Neural cell (in vitro differentiated cells): ENCODE measurements around the gene NUB1. TPM values are rescaled to one million over a fixed set of nuclear protein-coding genes. Genes with fewer than 3 reads are reported as not detected.

ENCODE experiments used
- H2AFZ ChIP-seq: fragments of 200-600, 300-800 bp; sonication (generic), shearing (Covaris generic); 2 replicates; pipeline ENCODE4 v1.6.0; 2014; ENCODE audit warnings: low read depth, mild to moderate bottlenecking, antibody characterized with exemption, low read length, moderate library complexity
- H3F3A ChIP-seq: fragments of 200-600 bp; shearing (Covaris generic); 2 replicates; pipeline ENCODE4 v1.6.1; 2016; ENCODE audit warnings: mild to moderate bottlenecking, moderate library complexity, mixed read lengths, antibody characterized with exemption, low read length; ENCODE audit not compliant: insufficient read depth, poor library complexity, severe bottlenecking
- H3K27ac ChIP-seq: fragments of 200-600, 300-800 bp; sonication (generic), shearing (Covaris generic); 2 replicates; pipeline ENCODE4 v1.5.1; 2014; ENCODE audit warnings: mild to moderate bottlenecking, low read length, moderate library complexity
- H3K27me3 ChIP-seq: fragments of 300-800, 200-600 bp; sonication (generic), shearing (Covaris generic); 2 replicates; pipeline ENCODE4 v1.6.0; 2014; ENCODE audit warnings: mild to moderate bottlenecking, low read depth, low read length, moderate library complexity; ENCODE audit not compliant: insufficient read depth
- H3K36me3 ChIP-seq: fragments of 300-800, 200-600 bp; sonication (generic), shearing (Covaris generic); 2 replicates; pipeline ENCODE4 v1.5.1; 2014; ENCODE audit warnings: mild to moderate bottlenecking, antibody characterized with exemption, low read length, moderate library complexity; ENCODE audit not compliant: insufficient read depth
- H3K4me2 ChIP-seq: fragments of 300-800, 200-600 bp; sonication (generic), shearing (Covaris generic); 2 replicates; pipeline ENCODE4 v1.6.0; 2014; ENCODE audit warnings: mild to moderate bottlenecking, low read length
- H3K4me3 ChIP-seq: fragments of 300-800, 200-600 bp; sonication (generic), shearing (Covaris generic); 2 replicates; pipeline ENCODE4 v1.5.1; 2014; ENCODE audit warnings: mild to moderate bottlenecking, low read length, moderate library complexity
- H3K79me2 ChIP-seq: fragments of 200-600 bp; shearing (Covaris generic); replicated peaks from 2 replicates; pipeline ENCODE4 v1.6.0; 2014; ENCODE audit warnings: mild to moderate bottlenecking, low read length, moderate library complexity; ENCODE audit not compliant: insufficient read depth
- H3K9ac ChIP-seq: fragments of 300-800, 200-600 bp; sonication (generic), shearing (Covaris generic); 2 replicates; pipeline ENCODE4 v1.6.1; 2016; ENCODE audit warnings: mild to moderate bottlenecking, low read length, mixed read lengths
- H3K9me2 ChIP-seq: fragments of 200-600 bp; shearing (Covaris generic); 2 replicates; pipeline ENCODE4 v1.6.1; 2016; ENCODE audit warnings: mild to moderate bottlenecking, low read length, mixed read lengths; ENCODE audit not compliant: insufficient read depth
- H3K9me3 ChIP-seq: fragments of 200-600, 300-800 bp; sonication (generic), shearing (Covaris generic); 2 replicates; pipeline ENCODE4 v1.6.1; 2016; ENCODE audit warnings: mild to moderate bottlenecking, mixed run types, low read length, moderate library complexity, mixed read lengths
- H4K20me1 ChIP-seq: fragments of 200-600 bp; shearing (Covaris generic); 2 replicates; pipeline ENCODE4 v1.6.1; 2016; ENCODE audit warnings: mild to moderate bottlenecking, mixed run types; ENCODE audit not compliant: insufficient read depth
- CTCF ChIP-seq: fragments of 450-650 bp; IDR thresholded peaks from 2 replicates; pipeline ENCODE4 v1.5.1; 2014; ENCODE audit warnings: antibody characterized with exemption, mild to moderate bottlenecking, moderate library complexity; ENCODE audit not compliant: poor library complexity, severe bottlenecking
- EP300 ChIP-seq: fragments of 450-650 bp; conservative IDR thresholded peaks from 2 replicates; pipeline ENCODE4 v1.6.1; 2014; ENCODE audit warnings: antibody characterized with exemption, mild to moderate bottlenecking, moderate library complexity; ENCODE audit not compliant: poor library complexity, severe bottlenecking
- EZH2 ChIP-seq: fragments of 200-600, 300-800 bp; shearing (Covaris generic), sonication (generic); IDR thresholded peaks from 2 replicates; pipeline ENCODE4 v1.6.1; 2014; ENCODE audit warnings: antibody characterized with exemption, low read length, borderline replicate concordance, mild to moderate bottlenecking; ENCODE audit not compliant: insufficient read depth, poor library complexity, severe bottlenecking
- MXI1 ChIP-seq: fragments of 450-650 bp; conservative IDR thresholded peaks from 2 replicates; pipeline ENCODE4 v1.6.1; 2014; ENCODE audit warnings: antibody characterized with exemption, mild to moderate bottlenecking; ENCODE audit not compliant: poor library complexity, severe bottlenecking
- POLR2AphosphoS5 ChIP-seq: IDR thresholded peaks from 2 replicates; pipeline ENCODE4 v1.6.1; 2012
- RAD21 ChIP-seq: fragments of 450-650 bp; conservative IDR thresholded peaks from 2 replicates; pipeline ENCODE4 v1.6.1; 2014; ENCODE audit warnings: antibody characterized with exemption, mild to moderate bottlenecking, moderate library complexity
- REST ChIP-seq: IDR thresholded peaks from 2 replicates; pipeline ENCODE4 v1.6.1; 2012; ENCODE audit warnings: borderline replicate concordance
- SMC3 ChIP-seq: fragments of 450-650 bp; conservative IDR thresholded peaks from 2 replicates; pipeline ENCODE4 v1.6.1; 2014; ENCODE audit warnings: antibody characterized with exemption, mild to moderate bottlenecking, moderate library complexity; ENCODE audit not compliant: poor library complexity
- TAF1 ChIP-seq: IDR thresholded peaks from 2 replicates; pipeline ENCODE4 v1.6.1; 2012; ENCODE audit warnings: low read depth
- polyA plus RNA-seq: library from polyadenylated mRNA; depleted of rRNA; stranded (reverse); fragments of >200 nt; gene quantifications from 2 replicates; pipeline ENCODE4 v1.2.3, GENCODE V29; 2014

Gene NUB1
- polyA plus RNA-seq, 1 donor from 2014 or later, result 48.4 TPM

GRCh38 chr7:151327659-151328058, 14.0 kb upstream of the NUB1 start:
- H2AFZ ChIP-seq, result no peak overlapping the region

GRCh38 chr7:151330181-151330580, 11.4 kb upstream of the NUB1 start:
- H3K27ac ChIP-seq, result no peak overlapping the region
- H3K9me2 ChIP-seq, result no peaks in the 10 kb centered on the region
- H3F3A ChIP-seq, result no peaks in the 10 kb centered on the region
- TF ChIP-seq POLR2AphosphoS5, result no peak
- no peak for TF ChIP-seq EP300
- TF ChIP-seq CTCF, result no peak
- no peak for TF ChIP-seq EZH2
- no peak for TF ChIP-seq MXI1
- TF ChIP-seq REST, result no peak
- TF ChIP-seq SMC3, result no peak
- no peak for TF ChIP-seq RAD21
- TF ChIP-seq TAF1, result no peak
- no peaks in the 10 kb centered on the region for H3K79me2 ChIP-seq
- H2AFZ ChIP-seq, result no peak overlapping the region
- no peaks in the 10 kb centered on the region for H4K20me1 ChIP-seq
- H3K4me3 ChIP-seq, result no peak overlapping the region
- H3K36me3 ChIP-seq, result no peaks in the 10 kb centered on the region
- H3K9me3 ChIP-seq, result no peaks in the 10 kb centered on the region
- H3K27me3 ChIP-seq, result no peaks in the 10 kb centered on the region
- no peak overlapping the region for H3K4me2 ChIP-seq
- H3K9ac ChIP-seq, result no peak overlapping the region

More at GRCh38 chr7:151327659-151328058, 14.0 kb upstream of the NUB1 start:
- Histone ChIP-seq H3K4me3 (no peak overlapping the region), H3K36me3 (no peaks in the 10 kb centered on the region), H3K4me2 (no peak overlapping the region), H3K79me2 (no peaks in the 10 kb centered on the region), H3K9me2 (no peaks in the 10 kb centered on the region), H3K9ac (no peak overlapping the region), H3F3A (no peaks in the 10 kb centered on the region), H4K20me1 (no peaks in the 10 kb centered on the region), H3K9me3 (no peaks in the 10 kb centered on the region), H3K27me3 (no peaks in the 10 kb centered on the region), H3K27ac (no peak overlapping the region)
- TF ChIP-seq RAD21 (no peak), REST (no peak), TAF1 (no peak), EP300 (no peak), MXI1 (no peak), SMC3 (no peak), POLR2AphosphoS5 (no peak)
